Esophagus squamous epithelium (tissue), 4 donors: ENCODE data around the gene PDCD1LG2.

Source experiments
- POLR2A ChIP-seq, 4 donors: fragments of 450-650 bp; IDR thresholded peaks; one replicate each; pipeline ENCODE4 v1.6.1; 2017; ENCODE audit warnings: antibody characterized with exemption in 4 of 4, mild to moderate bottlenecking in 4 of 4, moderate library complexity in 3 of 4
- TF ChIP-seq, protein P1 (sequence below), 6 experiments: fragments of 450-650 bp in 4 of 6; fragments of 200-600 bp in 2 of 6; sonication (generic) in 2 of 6; IDR thresholded peaks; one replicate each; pipeline ENCODE4 v1.5.1; 2016 to 2019; ENCODE audit warnings: antibody characterized with exemption in 6 of 6, mild to moderate bottlenecking in 4 of 6, moderate library complexity in 4 of 6

- TF ChIP-seq, protein P1, sequence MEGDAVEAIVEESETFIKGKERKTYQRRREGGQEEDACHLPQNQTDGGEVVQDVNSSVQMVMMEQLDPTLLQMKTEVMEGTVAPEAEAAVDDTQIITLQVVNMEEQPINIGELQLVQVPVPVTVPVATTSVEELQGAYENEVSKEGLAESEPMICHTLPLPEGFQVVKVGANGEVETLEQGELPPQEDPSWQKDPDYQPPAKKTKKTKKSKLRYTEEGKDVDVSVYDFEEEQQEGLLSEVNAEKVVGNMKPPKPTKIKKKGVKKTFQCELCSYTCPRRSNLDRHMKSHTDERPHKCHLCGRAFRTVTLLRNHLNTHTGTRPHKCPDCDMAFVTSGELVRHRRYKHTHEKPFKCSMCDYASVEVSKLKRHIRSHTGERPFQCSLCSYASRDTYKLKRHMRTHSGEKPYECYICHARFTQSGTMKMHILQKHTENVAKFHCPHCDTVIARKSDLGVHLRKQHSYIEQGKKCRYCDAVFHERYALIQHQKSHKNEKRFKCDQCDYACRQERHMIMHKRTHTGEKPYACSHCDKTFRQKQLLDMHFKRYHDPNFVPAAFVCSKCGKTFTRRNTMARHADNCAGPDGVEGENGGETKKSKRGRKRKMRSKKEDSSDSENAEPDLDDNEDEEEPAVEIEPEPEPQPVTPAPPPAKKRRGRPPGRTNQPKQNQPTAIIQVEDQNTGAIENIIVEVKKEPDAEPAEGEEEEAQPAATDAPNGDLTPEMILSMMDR (IDR thresholded peaks at IDR 0.05): no peak
- TF ChIP-seq POLR2A (IDR thresholded peaks at IDR 0.05): no peak
These were observed 98.2 kb downstream of the PDCD1LG2 start for GRCh38 chr9:5608298-5609225.
